ENCODE measurements around the gene RPL32. TPM values are rescaled to one million over a fixed set of nuclear protein-coding genes. Genes with fewer than 3 reads are reported as not detected.

RPL32 gene
- total and polyA plus RNA-seq, 8 donors: 71.5 to 3,985 (median 2,039) TPM

- H3K4me1 ChIP-seq: peaks cover 10 to 12% (median 10%) of the 10 kb centered on the region in 4 donors
- DNase-seq: no peak
These were observed 36.8 kb upstream of the RPL32 start for GRCh38 chr3:12878141-12878574.

GRCh38 chr3:12877040-12877439 lies 35.7 kb upstream of the RPL32 start:
- DNase-seq: no peak

More at GRCh38 chr3:12878141-12878574, 36.8 kb upstream of the RPL32 start:
- intact Hi-C loops (cut with DNase I; ENCODE audit: low total_unique reads): loop anchor here (10.0 kb wide), 1 partner anchor 107 kb away; no protein-coding TSS in a partner anchor
- Histone ChIP-seq H3K36me3 (no peaks in the 10 kb centered on the region), H3K4me3 (no peak overlapping the region), H3K27ac (no peak overlapping the region), H3K27me3 (peaks cover 0 to 13% (median 7%) of the 10 kb centered on the region in 3 donors), H3K9me3 (no peaks in the 10 kb centered on the region)
- TF ChIP-seq, protein P1, sequence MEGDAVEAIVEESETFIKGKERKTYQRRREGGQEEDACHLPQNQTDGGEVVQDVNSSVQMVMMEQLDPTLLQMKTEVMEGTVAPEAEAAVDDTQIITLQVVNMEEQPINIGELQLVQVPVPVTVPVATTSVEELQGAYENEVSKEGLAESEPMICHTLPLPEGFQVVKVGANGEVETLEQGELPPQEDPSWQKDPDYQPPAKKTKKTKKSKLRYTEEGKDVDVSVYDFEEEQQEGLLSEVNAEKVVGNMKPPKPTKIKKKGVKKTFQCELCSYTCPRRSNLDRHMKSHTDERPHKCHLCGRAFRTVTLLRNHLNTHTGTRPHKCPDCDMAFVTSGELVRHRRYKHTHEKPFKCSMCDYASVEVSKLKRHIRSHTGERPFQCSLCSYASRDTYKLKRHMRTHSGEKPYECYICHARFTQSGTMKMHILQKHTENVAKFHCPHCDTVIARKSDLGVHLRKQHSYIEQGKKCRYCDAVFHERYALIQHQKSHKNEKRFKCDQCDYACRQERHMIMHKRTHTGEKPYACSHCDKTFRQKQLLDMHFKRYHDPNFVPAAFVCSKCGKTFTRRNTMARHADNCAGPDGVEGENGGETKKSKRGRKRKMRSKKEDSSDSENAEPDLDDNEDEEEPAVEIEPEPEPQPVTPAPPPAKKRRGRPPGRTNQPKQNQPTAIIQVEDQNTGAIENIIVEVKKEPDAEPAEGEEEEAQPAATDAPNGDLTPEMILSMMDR (IDR thresholded peaks at IDR 0.05): no peak
- TF ChIP-seq POLR2AphosphoS5 (IDR thresholded peaks at IDR 0.05): no peak
- no peak for TF ChIP-seq POLR2A (IDR thresholded peaks at IDR 0.05)
- no peak for TF ChIP-seq EP300 (IDR thresholded peaks at IDR 0.05)
- WGBS, 5 donors: 83 to 90% (median 88%) methylated on average over 2 of the region's 2 CpGs

DNA sequence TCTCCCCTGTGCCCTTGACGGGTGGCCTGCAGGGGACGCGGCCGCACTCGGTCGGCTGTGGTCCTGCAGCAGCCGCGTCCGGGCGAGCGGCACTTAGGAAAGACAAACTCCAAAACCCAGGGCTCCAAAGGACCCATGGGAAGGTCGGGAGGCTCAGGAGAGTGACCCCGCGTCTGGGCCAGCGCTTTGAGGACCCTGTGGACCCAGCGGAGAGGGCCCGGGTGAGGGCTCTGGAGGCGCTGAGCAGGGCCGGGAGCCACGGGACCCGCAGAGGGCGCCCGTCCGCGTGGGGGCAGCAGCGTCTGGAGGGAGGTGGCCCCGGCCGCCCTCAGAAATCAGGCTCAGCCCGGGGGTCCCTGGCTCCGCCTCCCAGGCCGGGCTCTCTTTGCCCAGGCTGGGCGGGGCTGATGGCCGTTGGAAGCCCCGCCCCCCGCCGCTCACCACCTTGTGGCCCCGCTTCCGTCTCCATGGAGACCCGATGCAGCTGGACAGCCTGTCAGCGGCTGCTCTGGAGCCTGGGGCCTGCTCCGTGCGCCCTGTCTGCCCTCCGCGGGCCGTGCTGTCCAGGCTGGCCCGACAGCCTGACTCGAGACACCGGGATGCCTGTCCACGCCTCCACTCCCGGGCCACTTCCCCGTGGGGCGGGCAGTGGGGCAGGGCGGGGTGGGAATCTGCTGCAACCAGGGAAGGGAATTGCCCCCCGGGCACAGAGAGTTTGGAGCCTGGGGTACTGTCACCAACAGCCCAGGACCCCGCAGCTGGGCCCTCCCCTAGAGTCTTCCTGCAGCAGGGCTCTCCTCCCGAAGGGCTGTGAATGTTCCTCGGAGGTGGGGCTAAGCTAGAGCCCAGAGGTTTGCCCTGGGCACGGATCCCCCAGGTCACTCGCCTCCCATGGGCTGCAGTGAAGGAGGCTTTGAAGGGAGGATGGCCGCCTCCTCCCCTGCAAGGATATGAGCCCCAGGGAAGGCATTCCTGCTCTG lies 34.8 kb upstream of the RPL32 start:
- no peaks in the 10 kb centered on the region for H3K9me3 ChIP-seq
- TF ChIP-seq POLR2A (IDR thresholded peaks at IDR 0.05) (no peak), EP300 (IDR thresholded peaks at IDR 0.05) (no peak), POLR2AphosphoS5 (IDR thresholded peaks at IDR 0.05) (no peak)
- TF ChIP-seq, protein P1 (IDR thresholded peaks at IDR 0.05): peak in 2 of 7 experiments; percentile 13 to 18
- WGBS, 5 donors: 7 to 28% (median 22%) methylated on average over 16 to 60 of the region's 60 CpGs
- peak; percentile 62 to 87 for DNase-seq
- intact Hi-C loops (cut with DNase I; ENCODE audit: low total_unique reads): loop anchor here (10.0 kb wide), 1 partner anchor 109 kb away; no protein-coding TSS in a partner anchor
- peaks cover 10 to 12% (median 10%) of the 10 kb centered on the region in 4 donors for H3K4me1 ChIP-seq
- no peaks in the 10 kb centered on the region for H3K36me3 ChIP-seq
- H3K4me3 ChIP-seq: peak overlapping the region; percentile 32 to 47 (median 39)
- H3K27ac ChIP-seq: no peak overlapping the region
- H3K27me3 ChIP-seq: peaks cover 0 to 13% (median 7%) of the 10 kb centered on the region in 3 donors

More at GRCh38 chr3:12877040-12877439, 35.7 kb upstream of the RPL32 start:
- Histone ChIP-seq H3K4me1 (peaks cover 10 to 12% (median 10%) of the 10 kb centered on the region in 4 donors), H3K27ac (no peak overlapping the region), H3K9me3 (no peaks in the 10 kb centered on the region), H3K36me3 (no peaks in the 10 kb centered on the region), H3K4me3 (no peak overlapping the region), H3K27me3 (peaks cover 0 to 13% (median 7%) of the 10 kb centered on the region in 3 donors)
- WGBS, 5 donors: 84 to 92% (median 90%) methylated on average over 6 to 7 of the region's 7 CpGs
- TF ChIP-seq EP300 (IDR thresholded peaks at IDR 0.05): no peak
- TF ChIP-seq, protein P1 (IDR thresholded peaks at IDR 0.05): no peak
- no peak for TF ChIP-seq POLR2A (IDR thresholded peaks at IDR 0.05)
- no peak for TF ChIP-seq POLR2AphosphoS5 (IDR thresholded peaks at IDR 0.05)
- intact Hi-C loops (cut with DNase I; ENCODE audit: low total_unique reads): loop anchor here (10.0 kb wide), 1 partner anchor 108 kb away; no protein-coding TSS in a partner anchor

DNA sequence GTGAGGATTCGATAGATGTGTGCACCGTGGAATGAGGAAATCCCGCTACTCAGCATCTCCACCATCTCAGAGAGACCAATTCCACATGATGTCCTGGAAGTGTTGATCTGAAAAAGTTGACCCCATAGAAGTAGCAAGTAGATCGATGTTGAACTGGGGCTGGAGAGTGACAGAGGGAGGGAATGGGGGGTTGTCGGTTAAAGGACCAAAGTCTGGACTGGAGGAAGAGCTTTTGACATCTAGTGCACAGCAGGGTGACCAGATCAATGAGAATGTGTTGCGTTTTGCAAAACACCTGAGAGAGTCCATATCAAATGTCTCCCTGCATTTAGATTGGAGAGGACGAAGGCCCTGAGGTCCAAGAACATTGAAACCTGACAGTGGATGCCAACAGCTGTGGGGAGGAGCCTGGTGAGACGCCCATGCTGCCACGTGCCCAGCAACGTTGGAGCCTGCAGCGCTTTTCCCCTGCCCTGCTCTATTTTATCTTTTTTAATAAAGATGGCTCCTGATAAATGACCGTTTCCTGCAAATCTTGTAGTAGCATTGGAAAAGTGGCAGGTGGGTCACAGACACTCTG lies 30.1 kb upstream of the RPL32 start:
- TF ChIP-seq EP300 (IDR thresholded peaks at IDR 0.05) (no peak), POLR2AphosphoS5 (IDR thresholded peaks at IDR 0.05) (no peak)
- TF ChIP-seq, protein P1 (IDR thresholded peaks at IDR 0.05): no peak
- intact Hi-C loops (cut with DNase I; ENCODE audit: low total_unique reads): loop anchor here (10.0 kb wide), 1 partner anchor 113 kb away; no protein-coding TSS in a partner anchor
- H3K27ac ChIP-seq: no peak overlapping the region
- H3K27me3 ChIP-seq: peaks cover 0 to 28% (median 12%) of the 10 kb centered on the region in 3 donors
- no peak for DNase-seq
- 68 to 70% (median 69%) methylated on average over 12 of the region's 12 CpGs for WGBS, 5 donors
- no peak overlapping the region for H3K4me3 ChIP-seq
- no peaks in the 10 kb centered on the region for H3K36me3 ChIP-seq
- H3K4me1 ChIP-seq: peaks cover 22 to 27% (median 24%) of the 10 kb centered on the region in 4 donors
- no peaks in the 10 kb centered on the region for H3K9me3 ChIP-seq

All from stomach (tissue), 9 donors.